ENCODE measurements around the gene GPHN.

The GPHN gene

GRCh38 chr14:66972469-66972868 lies 464.5 kb downstream of the GPHN start:
- no peak for DNase-seq (ENCODE audit: low spot score)
- no peak for TF ChIP-seq CTCF (IDR thresholded peaks at IDR 0.05; ENCODE audit: extremely low read depth, missing control alignments)

- DNase-seq (ENCODE audit: low spot score) = no peak
- TF ChIP-seq CTCF (IDR thresholded peaks at IDR 0.05; ENCODE audit: extremely low read depth, missing control alignments) = no peak
Measured at GRCh38 chr14:66974397-66975025, 466.6 kb downstream of the GPHN start.

- TF ChIP-seq CTCF (IDR thresholded peaks at IDR 0.05; ENCODE audit: extremely low read depth, missing control alignments) = no peak
- DNase-seq (ENCODE audit: low spot score) = no peak
Measured at GRCh38 chr14:66975251-66975650, 467.3 kb downstream of the GPHN start.

- no peak for DNase-seq (ENCODE audit: low spot score)
- no peak for TF ChIP-seq CTCF (IDR thresholded peaks at IDR 0.05; ENCODE audit: extremely low read depth, missing control alignments)
Measured at GRCh38 chr14:66979101-66979974, 471.4 kb downstream of the GPHN start.

- DNase-seq (ENCODE audit: low spot score) = no peak
Measured at GRCh38 chr14:66982247-66982646, 474.3 kb downstream of the GPHN start.

GRCh38 chr14:66992776-66993175 lies 484.8 kb downstream of the GPHN start:
- DNase-seq (ENCODE audit: low spot score) = no peak
- TF ChIP-seq CTCF (IDR thresholded peaks at IDR 0.05; ENCODE audit: extremely low read depth, missing control alignments) = no peak

More at GRCh38 chr14:66982247-66982646, 474.3 kb downstream of the GPHN start:
- TF ChIP-seq CTCF (IDR thresholded peaks at IDR 0.05; ENCODE audit: extremely low read depth, missing control alignments) = no peak

GRCh38 chr14:66993512-66993911 lies 485.6 kb downstream of the GPHN start:
- TF ChIP-seq CTCF (IDR thresholded peaks at IDR 0.05; ENCODE audit: extremely low read depth, missing control alignments) = no peak
- DNase-seq (ENCODE audit: low spot score) = no peak
